ENCODE data around the gene PIAS1. TPM values are rescaled to one million over a fixed set of nuclear protein-coding genes. Genes with fewer than 3 reads are reported as not detected.

PIAS1 gene
- total and polyA plus RNA-seq, 2 donors from 2014 or later: 10.6 to 44.3 TPM

DNA sequence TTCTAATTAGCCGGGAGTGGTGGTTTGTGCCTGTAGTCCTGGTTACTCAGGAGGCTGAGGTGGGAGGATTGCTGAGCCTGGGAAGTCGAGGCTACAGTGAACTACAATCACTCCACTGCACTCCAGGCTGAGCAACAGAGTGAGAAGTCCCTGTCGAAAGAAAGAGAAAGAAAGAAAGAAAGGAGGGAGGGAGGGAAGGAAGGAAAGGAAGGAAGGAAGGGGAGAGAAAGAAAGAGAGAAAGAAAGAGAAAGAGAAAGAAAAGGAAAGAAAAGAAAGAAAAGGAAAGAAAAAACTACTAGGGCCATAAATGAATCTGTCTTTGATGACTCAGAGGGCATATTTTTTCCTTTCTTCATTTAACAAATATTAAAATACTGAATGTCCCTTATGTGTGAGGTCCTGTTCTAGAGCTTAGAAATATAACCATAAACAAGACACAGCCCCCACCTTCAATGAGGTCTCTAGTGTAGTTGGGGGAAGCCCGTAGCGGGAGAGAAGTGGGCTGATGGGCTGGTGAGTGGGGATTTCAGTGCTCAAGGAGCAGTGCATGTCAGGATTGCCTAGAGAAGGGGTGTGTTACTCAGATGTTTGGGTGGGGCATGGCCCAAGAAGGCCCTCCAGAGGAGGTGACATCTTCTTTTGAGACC, 35.2 kb upstream of the PIAS1 start:
- DNase-seq (no peak), FAIRE-seq (no peak)
- Histone ChIP-seq H3K4me3 (ENCODE audit: low read length in 3 of 3) (no peak overlapping the region), H3K9me3 (ENCODE audit: control insufficient read depth in 2 of 3, insufficient read depth in 1 of 3, low read length in 3 of 3) (no peaks in the 10 kb centered on the region), H3K27ac (ENCODE audit: low read depth in 2 of 2, low read length in 2 of 2) (no peak overlapping the region), H3K36me3 (ENCODE audit: control insufficient read depth in 2 of 3, insufficient read depth in 3 of 3, low read length in 3 of 3) (no peaks in the 10 kb centered on the region), H3K4me1 (ENCODE audit: control insufficient read depth in 2 of 3, insufficient read depth in 2 of 3, low read depth in 1 of 3, low read length in 3 of 3) (peaks cover 0 to 2% (median 0%) of the 10 kb centered on the region in 3 donors), H3K27me3 (ENCODE audit: control insufficient read depth, insufficient read depth, low read length) (no peaks in the 10 kb centered on the region), H3K9ac (ENCODE audit: low read length in 3 of 3) (no peak overlapping the region)
- intact Hi-C loops (cut with DNase I): no loop called here
- TF ChIP-seq, protein P1, sequence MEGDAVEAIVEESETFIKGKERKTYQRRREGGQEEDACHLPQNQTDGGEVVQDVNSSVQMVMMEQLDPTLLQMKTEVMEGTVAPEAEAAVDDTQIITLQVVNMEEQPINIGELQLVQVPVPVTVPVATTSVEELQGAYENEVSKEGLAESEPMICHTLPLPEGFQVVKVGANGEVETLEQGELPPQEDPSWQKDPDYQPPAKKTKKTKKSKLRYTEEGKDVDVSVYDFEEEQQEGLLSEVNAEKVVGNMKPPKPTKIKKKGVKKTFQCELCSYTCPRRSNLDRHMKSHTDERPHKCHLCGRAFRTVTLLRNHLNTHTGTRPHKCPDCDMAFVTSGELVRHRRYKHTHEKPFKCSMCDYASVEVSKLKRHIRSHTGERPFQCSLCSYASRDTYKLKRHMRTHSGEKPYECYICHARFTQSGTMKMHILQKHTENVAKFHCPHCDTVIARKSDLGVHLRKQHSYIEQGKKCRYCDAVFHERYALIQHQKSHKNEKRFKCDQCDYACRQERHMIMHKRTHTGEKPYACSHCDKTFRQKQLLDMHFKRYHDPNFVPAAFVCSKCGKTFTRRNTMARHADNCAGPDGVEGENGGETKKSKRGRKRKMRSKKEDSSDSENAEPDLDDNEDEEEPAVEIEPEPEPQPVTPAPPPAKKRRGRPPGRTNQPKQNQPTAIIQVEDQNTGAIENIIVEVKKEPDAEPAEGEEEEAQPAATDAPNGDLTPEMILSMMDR (IDR thresholded peaks at IDR 0.05; ENCODE audit: borderline replicate concordance, extremely low read depth, insufficient read depth): no peak

DNA sequence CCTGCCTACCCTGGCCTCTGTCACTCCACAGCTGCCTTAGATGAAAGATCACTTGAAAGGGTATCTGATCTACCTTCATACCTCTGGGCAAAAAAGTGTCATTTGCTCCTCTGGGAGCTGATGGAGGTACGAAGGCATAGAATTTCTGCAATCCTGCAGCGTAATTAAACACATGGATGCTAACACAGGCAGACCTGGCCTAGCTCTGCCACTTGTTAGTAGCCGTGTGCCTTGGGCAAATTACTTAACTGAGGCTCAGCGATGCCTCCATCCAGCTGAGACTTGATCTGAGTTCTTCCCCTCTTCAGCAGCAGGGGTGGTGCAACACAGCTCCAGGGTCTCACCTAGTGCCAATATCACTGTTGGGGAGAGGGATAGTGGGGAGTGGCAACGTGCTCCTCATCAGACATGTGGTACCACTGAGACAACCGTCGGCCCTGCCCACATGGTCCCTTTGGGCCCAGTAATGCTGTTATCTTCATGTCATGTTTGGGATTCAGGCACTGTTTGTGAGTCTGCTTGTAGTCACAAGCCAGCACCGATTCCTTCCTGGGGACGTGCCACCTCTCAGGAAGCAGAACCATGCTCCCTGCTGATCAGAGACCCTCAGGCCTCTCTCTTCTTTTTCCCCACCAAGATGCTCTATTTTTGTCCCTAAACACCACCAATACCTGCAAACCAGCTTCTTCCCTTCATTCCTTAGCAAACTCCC, 34.1 kb upstream of the PIAS1 start:
- intact Hi-C loops (cut with DNase I): no loop called here
- no peak for DNase-seq
- Histone ChIP-seq H3K36me3 (ENCODE audit: control insufficient read depth in 2 of 3, insufficient read depth in 3 of 3, low read length in 3 of 3) (no peaks in the 10 kb centered on the region), H3K9me3 (ENCODE audit: control insufficient read depth in 2 of 3, insufficient read depth in 1 of 3, low read length in 3 of 3) (no peaks in the 10 kb centered on the region), H3K4me3 (ENCODE audit: low read length in 3 of 3) (no peak overlapping the region), H3K27me3 (ENCODE audit: control insufficient read depth, insufficient read depth, low read length) (no peaks in the 10 kb centered on the region), H3K4me1 (ENCODE audit: control insufficient read depth in 2 of 3, insufficient read depth in 2 of 3, low read depth in 1 of 3, low read length in 3 of 3) (peaks cover 0 to 2% (median 0%) of the 10 kb centered on the region in 3 donors), H3K9ac (ENCODE audit: low read length in 3 of 3) (no peak overlapping the region), H3K27ac (ENCODE audit: low read depth in 2 of 2, low read length in 2 of 2) (no peak overlapping the region)
- TF ChIP-seq, protein P1 (IDR thresholded peaks at IDR 0.05; ENCODE audit: borderline replicate concordance, extremely low read depth, insufficient read depth): no peak
- no peak for FAIRE-seq

DNA sequence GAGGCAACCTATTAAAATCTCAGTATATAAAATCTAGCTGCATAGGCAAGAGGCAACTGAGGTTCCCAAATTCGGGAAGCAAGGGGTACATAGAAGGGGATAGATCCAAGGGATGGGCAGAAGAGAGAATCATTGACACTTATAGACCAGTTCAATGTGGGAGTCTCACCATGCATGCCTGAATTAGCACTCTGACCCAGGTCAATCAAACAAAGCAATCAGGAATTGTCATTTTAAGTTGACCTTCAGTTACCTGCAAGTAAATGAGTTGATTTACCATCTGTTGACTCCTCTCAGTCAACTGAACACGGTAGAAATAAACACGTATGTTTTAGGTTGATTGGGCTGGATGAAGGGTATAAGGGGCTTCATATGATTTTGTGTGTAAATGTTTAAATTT, 33.4 kb upstream of the PIAS1 start:
- H3K4me1 ChIP-seq (ENCODE audit: control insufficient read depth in 2 of 3, insufficient read depth in 2 of 3, low read depth in 1 of 3, low read length in 3 of 3): peaks cover 0 to 2% (median 0%) of the 10 kb centered on the region in 3 donors
- no peak overlapping the region for H3K4me3 ChIP-seq (ENCODE audit: low read length in 3 of 3)
- FAIRE-seq (no peak), DNase-seq (no peak)
- H3K36me3 ChIP-seq (ENCODE audit: control insufficient read depth in 2 of 3, insufficient read depth in 3 of 3, low read length in 3 of 3): no peaks in the 10 kb centered on the region
- TF ChIP-seq, protein P1 (IDR thresholded peaks at IDR 0.05; ENCODE audit: borderline replicate concordance, extremely low read depth, insufficient read depth): no peak
- H3K9me3 ChIP-seq (ENCODE audit: control insufficient read depth in 2 of 3, insufficient read depth in 1 of 3, low read length in 3 of 3): no peaks in the 10 kb centered on the region
- H3K27me3 ChIP-seq (ENCODE audit: control insufficient read depth, insufficient read depth, low read length): no peaks in the 10 kb centered on the region
- H3K27ac ChIP-seq (ENCODE audit: low read depth in 2 of 2, low read length in 2 of 2): no peak overlapping the region
- no peak overlapping the region for H3K9ac ChIP-seq (ENCODE audit: low read length in 3 of 3)
- intact Hi-C loops (cut with DNase I): no loop called here
